Effector CD4-positive, alpha-beta T cell (primary cell): ENCODE measurements around the gene GRB2.
A peak's percentile ranks its signal among the peaks of the same experiment; 100 is the strongest.
"Not testable (repeated sequence)": the region's sequence is repeated elsewhere in the genome, so short reads cannot be mapped to it uniquely, and the experiment has no call there.

Experiments
- DNase-seq: peaks from one replicate; pipeline ENCODE4 v3.0.0-alpha.2; 2020

The GRB2 gene

DNA sequence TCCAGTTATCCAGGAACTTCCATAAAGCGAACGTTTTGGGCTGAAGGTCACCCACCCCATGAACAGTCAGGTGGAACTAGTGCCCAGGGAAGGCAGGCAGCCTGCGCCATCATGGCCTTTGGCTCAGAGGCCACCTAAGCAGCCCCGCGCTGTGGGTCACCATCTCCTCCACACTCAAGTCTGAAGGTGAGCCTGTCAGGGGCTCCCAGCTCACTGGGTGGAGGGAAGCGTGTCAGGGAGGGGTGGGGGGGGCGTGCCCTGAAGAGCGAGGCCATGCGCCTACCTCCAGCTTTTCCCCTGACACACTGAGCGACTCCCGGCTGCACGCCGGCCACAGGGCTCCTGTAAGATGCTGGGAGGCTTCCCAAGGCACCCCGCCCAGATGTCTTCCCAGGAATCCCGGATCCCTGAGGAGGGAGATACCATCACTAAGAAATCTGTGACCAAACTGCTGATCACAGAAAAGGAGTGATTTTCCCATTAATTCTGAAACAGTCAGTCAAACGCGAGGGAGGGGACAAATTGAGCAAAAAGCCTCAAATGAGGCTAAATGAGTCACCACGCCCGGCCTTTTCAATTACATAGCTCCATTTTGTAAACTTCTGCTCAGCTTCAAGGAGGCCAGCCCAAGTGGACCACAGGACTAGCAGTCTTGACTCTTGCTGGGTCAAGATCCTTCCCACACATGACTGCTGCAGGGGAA, 89.8 kb downstream of the GRB2 start:
- no peak for DNase-seq

DNA sequence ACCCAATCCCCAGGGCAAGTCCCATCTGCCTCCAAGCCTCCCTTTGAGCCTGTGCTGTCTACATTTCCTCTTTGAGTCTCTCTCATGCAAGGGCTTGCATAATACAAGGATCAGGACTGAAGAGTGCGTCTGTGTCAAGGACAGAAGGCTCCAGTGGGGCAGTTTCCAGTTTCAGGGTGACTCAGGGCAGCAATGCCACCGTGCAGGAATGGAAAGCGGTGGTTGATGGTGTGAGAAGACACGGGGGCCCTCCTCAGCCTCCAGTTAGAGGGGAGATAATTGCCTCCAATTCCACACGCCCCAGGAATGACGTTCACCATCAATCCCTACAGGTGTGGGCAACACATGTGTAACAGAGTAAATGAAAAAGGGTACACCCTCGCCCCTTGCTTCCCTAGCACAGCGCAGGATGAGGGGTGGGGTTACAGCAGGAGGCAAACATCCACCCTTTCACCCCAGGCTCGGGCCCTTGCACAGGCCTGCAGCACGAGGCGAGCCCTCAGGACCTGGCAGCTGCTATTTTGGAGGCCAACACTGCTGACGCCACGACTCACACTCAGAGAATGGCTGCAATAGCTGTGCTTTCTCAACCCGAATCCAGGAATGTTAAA, 91.4 kb downstream of the GRB2 start:
- DNase-seq: no peak

DNA sequence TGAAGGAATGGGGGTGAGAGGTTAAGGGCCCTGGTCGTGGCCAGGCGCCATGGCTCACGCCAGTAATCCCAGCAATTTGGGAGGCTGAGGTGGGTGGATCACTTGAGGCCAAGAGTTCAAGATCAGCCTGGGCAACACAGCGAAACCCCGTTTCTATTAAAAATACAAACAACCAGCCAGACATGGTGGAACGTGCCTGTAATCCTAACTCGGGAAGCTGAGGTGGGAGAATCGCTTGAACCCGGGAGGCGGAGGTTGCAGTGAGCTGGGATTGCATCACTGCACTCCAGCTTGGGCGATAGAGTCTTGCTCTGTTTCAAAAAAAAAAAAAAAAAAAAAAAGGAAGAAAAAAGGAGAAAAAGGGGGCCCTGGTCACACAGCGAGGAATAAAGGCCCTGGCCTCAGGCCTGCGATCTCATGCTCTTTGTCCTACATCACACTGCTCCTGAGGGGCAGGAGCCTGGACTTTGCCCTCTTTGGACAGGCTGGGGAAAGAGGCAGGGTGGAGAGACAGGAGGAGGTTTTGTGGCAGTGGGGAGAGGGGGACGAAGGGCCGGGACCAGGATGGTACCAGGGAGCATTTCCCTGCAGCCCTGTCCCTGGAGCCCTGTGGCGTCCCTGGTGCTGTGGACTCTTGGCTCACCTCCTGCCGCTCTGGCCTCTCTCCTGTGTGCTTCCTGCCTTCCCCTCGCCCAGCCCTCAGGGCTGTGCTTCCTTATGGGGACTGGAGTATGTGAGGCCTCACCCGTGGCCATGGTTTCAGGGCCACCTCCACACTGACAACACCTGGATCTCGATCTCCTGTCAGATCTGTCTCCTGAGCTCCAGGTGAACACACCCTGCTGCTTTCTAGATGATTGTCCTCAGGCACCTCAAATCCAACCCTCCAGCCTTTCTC, 96.5 kb downstream of the GRB2 start:
- DNase-seq: no peak

DNA sequence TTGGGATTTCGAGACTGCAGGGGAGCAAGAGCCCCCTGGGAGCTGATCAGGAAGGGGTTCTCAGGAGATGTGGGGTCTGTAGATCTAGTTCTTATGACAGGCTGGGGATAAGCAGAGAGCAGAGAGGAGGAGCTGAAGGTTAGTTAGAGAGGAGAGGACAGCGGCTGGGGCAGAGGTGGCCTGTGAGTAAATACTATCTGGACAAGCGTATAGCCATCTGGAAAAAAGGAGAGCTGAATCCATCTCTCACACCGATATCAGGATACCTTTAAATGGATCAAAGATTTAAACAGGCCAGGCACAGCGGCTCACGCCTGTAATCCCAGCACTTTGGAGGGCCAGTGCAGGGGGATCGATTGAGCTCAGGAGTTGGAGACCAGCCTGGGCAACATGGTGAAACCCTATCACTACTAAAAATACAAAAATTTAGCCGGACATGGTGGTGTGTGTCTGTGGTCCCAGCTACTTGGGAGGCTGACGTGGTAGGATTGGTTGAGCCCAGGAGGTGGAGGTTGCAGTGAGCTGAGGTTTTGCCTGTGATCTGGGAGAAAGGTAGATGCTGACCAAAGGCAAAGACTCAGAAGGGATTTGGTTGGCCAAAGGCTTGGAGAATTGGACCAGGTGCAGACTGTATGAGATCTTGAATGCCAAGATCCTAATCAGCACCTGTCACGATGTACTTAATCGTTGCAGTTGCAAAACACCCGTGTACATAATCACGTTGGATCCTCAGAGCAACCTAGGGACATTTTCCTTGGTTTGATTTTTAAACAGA, 97.3 kb downstream of the GRB2 start:
- DNase-seq: no peak

DNA sequence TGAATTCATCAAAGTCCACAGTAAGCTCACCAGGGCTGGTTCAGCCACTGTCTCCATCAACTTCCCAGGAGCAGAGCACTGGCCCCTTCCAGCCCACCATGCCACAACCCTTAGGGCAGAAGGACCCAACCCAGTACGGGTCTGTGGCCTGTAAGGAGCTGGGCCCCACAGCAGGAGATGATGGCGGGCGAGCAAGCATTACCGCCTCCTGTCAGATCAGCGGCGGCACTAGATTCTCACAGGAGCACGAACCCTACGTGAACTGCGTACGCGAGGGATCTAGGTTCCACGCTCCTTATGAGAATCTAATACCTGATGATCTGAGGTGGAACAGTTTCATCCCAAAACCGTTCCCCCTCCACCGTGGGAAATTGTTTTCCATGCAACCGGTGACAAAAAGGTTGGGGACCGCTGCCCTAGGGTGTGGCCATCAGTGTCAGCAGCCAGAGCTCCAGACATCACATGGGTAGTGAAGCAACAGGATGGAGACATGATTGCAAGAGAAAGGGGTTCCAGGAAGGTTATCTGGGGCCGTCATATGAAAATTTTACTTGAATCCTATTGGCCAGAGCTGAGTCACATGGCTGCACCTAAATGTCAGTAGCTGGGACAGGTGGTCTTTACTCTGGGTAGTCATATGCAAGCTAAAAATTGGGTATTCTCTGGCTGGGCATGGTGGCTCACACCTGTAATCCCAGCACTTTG, 103.8 kb downstream of the GRB2 start:
- DNase-seq: no peak

DNA sequence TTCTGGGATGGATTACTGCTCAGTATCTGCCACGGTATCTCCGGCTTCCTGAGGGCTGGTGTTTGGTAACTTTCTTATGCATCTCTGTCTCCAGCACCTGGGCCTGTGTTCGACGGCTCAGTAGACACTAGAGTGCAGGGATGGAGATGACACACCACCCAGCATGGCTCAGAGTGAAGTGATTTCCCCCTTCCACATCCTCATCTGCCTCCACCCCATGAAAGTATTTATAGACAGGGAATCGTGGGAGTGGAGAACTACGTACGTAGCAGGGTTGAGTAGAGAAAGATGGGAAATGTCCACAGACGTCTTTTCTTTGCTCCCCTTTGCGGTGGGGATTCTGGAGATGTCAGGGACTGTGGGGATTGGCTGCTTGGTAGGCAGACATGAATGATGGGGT, 104.4 kb downstream of the GRB2 start:
- DNase-seq: no peak

DNA sequence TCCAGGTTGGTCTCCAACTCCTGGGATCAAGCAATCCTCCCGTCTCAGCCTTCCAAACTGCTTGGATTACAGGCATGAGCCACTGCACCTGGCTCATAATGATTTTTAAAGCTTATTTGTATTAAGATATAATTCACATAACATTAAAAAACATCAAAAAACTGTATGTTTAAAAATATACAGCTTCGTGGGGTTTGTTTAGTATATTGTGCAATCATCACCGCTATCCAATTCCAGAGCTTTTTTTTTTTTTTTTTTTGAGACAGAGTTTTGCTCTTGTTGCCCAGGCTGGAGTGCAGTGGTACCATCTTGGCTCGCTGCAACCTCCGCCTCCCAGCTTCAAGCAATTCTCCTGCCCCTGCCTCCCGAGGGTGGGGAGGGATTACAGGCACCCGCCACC, 105.2 kb downstream of the GRB2 start:
- no peak for DNase-seq

DNA sequence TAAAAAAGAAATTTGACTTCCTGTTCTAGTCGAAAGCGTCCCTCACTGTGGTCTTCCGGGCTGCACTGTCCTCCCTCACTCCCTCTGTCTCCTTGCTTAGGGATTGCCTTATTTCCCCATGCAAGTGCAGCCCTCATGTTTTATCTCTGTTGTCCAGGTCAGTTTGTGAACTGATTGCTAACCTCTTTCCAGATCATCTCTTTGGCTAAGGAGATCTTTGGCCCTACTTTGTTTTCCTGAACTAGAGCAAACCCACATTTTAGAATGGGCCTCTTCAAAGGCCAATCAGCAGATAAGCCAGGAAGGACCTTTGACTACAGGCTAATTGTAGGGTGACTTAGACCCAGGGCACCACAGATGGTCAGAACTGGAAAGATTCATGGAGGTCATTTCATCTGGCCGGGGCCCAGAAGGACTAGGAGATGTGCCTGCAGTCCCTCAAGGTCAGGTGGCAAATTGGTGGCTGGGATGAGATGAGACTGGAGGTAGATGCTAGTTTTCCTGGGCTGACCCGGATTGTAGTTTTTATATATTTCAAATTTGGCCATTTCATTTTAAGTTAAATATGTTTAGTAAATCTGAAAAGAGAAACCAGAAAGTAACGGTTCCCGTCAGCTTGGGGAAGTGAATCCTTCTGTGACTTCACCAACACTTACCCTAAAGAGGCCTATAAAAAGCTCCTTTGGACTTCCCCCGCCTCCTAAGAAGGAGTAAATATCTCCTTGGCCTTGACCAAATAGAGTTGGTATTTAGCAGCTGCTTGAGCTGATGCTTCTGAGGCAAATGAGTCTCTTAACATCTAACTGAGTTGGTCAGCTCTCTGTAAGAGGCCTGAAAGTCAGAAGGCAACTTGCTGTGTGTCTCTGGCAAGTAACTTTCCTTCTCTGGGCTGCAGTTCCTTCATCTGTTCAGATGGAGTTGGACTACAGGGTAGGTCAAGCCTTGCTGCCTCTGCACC, 110.0 kb downstream of the GRB2 start:
- DNase-seq: no peak

DNA sequence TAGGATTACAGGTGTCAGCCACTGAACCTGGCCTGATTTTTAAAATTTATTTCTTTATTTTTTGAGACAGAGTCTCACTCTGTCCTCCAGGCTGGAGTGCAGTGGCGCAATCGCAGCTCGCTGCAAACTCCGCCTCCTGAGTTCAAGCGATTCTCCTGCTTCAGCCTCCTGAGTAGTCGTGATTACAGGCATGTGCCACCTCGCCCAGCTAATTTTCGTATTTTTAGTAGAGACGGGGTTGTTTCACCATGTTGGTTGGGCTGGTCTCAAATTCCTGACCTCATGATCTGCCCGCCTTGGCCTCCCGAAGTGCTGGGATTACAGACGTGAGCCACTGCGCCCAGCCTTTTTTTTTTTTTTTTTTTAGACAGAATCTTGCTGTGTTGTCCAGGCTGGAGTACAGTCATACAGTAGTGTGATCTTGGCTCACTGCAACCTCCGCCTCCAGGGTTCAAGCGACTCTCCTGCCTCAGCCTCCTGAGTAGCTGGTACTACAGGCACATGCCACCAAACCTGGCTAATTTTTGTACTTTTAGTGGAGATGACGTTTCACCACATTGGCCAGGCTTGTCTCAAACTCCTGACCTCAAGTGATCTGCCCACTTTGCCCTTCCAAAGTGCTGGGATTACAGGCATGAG, 112.5 kb downstream of the GRB2 start:
- DNase-seq: not testable (repeated sequence)

DNA sequence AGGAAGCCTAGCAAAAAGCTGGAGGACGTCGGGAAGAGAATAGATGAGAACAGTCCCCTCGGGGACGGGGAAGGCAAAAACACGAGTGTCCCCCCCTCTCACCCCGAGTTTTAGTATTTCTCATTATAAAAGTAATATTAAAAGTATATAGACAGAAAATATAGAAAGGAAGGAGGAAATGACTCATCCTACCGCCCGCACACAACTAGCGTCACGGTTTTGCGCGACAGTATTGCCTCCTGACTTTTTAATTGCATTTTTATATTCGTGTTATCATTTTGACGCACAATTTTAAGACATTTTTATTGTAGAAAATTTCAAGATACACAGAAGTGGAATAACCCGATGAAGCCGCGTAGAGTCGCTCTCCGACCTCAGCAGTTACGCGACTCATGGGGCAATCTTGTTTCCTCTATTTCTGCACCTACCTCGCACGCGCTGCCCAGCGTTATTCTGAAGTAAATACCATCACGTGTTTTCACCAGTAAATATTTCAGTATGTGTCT, 115.6 kb downstream of the GRB2 start:
- peak; percentile 59 for DNase-seq

DNA sequence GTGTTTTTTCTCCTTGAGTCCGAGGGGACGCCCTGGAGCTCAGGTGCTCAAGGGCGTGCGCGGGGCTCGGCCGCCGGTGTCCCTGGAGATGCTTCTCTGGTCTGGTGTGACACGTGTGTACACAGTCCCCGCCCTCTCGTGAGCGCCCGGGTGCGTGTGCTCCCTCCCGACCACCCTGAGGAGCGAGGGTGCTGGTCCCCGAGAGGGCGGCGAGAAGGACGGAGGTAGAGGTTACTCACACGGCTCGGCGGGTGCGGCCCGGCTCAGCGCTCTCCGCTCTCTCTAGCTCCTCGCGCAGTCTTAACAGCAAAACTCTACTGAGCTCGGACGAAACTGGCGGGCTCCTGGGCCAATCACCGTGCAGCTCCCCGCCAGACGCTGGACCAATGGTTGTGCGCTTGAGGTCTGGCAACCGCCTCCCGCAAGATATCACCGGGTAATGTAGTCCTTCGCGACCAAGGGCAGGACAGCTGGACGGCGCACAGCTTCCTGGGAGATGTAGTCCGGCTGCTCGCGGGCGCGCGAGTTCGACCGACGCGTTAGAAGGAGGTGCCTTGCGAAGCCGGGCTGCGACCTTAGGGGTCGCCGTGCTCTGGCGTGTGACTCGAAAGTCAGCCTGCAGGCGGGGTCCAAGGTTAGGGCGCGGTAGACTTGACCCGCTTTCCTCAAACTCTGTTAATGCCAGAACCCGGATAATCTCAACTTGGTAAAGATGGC, 116.2 kb downstream of the GRB2 start, which contains the start of gene SLC25A19:
SLC25A19 (minus strand) TSS at position 319 of the 717 bp plus-strand sequence. CDS start 2,669 bp downstream, outside the sequence.
- peak; percentile 97 for DNase-seq

DNA sequence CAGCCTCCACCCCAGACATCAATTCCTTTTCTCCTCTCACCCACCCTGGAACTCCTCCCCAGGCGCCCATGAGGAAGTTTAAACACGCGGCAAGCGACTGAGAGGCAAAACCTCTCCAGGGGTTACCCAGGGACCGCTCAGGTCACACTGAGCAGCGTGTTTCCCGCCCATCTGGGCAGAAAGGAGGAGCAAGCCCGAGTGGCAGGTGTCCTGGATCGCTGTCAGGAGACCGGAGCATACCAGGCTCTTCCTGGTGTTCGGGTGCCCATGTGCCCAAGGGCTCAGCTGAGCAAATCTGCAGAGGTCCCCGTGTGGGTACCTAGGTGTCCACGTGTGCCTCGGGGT, 116.7 kb downstream of the GRB2 start:
- DNase-seq: peak; percentile 38

DNA sequence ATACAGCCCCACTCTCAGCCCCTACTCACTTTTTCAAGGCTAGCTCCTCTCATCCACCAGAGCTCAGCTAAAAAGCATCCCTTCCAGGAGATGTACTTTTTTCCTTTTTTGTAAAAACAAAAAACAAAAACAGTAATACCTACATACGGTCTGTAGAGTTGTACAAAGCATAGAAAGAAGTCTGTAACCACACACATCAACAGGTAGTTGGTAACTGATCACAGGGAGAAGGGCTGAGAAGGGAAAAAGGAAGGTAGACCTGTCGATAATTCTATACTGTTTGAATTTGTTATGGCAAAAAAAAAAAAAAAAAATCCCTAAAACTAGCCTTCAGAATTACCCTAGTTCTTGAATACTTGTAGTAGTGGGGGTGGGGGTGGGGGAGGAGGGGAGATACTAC, 117.1 kb downstream of the GRB2 start:
- DNase-seq: no peak

DNA sequence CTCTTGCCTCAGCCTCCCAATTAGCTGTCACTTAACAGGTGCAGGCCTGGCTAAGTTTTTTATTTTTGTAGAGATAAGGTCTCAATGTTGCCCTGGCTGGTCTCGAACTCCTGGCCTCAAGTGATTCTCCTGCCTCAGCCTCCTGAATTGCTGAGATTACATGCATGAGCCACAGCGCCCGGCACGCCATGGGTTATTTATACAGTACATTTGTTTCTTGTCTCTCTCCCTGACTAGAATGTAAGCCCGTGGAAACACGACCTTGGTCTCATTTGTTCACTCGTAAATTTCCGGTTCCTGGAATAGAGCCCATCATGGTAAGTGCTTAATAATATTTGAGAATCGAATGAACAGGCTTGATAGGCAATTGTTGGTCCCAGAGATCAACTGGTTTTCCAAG, 118.3 kb downstream of the GRB2 start:
- no peak for DNase-seq

DNA sequence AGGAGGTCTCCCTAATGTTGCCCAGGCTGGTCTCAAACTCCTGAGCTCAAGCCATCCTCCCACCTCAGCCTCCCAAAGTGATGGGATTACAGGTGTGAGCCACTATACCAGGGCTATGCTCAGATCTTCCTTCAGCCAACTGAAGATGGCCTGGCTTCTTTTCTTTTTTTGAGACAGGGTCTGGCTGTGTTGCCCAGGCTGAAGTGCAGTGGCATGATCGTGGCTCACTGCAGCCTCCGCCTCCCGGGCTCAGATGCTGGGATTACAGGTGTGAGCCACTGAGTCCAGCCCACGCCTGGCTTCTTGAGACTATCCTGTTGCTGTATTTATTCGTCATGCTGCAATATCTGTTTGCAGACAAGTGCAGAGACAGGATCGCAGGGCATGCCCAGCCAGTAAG, 120.4 kb downstream of the GRB2 start:
- DNase-seq: no peak

DNA sequence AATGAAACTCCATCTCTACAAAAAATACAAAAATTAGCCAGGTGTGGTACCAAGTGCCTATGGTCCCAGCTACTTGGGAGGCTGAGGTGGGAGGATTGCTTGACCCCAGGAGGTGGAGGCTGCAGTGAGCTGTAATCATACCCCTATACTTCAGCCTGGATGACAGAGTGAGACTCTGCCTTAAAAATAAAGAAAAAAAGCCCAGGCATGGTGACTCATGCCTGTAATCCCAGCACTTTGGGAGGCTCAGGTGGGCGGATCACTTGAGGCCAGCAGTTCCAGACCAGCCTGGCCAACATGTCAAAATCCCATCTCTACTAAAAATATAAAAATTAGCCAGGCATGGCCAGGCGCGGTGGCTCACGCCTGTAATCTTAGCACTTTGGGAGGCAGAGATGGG, 125.3 kb downstream of the GRB2 start:
- DNase-seq: not testable (repeated sequence)

DNA sequence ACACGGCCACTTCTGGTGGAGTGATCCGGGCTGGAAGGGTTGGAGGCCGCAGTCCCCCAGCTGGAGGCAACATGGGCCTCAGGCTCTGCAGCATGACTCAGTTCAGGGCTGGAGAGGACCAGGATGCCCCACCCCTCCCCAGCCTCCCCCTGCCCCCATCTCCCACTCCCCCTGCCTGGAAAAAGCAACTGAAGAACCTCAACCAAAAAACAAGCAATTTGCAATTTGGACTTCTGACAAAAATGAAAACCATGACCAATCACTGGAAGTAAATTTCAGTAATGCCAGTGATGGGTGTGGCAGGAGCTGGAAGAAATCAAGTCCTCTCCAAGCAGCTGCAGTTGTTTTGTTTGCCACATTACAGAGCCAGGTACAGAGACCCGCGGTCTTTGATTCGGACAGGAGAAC, 127.8 kb downstream of the GRB2 start:
- DNase-seq: no peak

DNA sequence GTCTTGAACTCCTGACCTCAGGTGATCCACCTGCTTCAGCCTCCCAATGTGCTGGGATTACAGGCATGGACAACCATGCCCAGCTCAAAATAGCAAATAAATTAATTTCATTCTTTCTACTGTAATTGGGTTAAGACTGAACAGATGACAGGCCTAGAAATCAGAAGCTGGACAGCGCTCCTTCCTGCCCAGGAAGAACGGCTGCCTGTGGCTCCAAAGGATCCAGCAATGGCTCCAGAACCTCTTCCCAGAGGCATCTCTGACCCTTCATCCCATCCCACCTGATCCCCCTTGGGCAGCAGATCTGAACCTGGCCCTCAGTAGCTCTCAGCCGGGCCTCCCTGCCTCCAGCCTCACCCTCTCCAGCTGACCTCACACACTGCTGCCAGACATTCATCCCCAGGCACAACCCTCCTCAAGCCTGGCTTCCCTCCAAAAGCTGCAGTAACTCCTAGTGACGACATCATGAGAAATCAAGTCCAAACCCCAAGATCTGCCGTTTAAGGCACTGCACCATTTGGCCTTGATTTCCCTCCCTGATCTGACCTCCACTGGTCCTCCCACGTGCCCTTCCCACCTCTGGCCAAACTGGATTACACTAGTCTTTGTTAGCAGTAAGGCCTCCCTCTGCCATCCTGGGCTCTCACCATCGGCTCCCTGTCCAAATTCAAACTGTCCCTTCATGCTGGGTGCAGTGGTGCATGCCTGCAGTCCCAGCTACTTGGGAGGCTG, 131.3 kb downstream of the GRB2 start:
- DNase-seq: no peak

DNA sequence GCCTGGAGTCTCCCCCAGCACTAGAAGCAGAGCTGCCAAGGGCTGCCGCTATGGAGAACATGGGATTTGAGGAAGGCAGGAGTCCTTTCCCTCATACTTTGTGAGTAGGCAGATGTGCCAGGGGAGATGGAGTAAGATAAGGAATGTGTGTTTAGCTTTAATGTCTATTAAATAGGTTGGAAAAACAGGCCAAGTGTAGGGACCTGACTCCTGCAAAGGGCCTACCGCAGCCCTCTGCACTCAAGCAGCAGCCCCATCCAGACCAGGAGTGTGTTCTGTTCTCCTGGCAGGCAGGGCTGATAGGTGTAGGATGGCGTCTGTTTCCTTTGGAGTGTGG, 132.7 kb downstream of the GRB2 start:
- DNase-seq: no peak
